Measurements from ENCODE around the gene ASRGL1.

Gene ASRGL1

GRCh38 chr11:62413060-62413696, 75.9 kb downstream of the ASRGL1 start:
- ATAC-seq (no peak), DNase-seq (no peak)

DNA sequence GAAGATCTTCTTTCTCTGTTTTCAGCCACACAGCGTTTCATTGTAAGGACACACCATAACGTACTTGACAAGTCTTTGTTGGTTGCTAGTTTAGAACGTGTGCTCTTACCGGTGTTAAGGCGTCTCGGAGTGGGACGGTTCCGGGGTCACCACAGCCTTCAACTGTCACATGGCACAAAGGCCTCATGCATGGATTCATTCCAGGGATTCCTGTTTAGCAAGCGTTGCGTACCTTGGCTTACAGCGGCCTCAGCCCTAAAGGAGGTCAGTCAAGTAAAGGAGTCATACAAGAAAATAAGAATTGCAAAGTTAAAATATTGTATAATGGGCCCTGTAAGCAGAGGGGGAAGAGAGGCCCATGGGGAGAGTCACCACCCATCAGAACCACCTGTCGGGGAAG, 79.3 kb downstream of the ASRGL1 start:
- ATAC-seq (no peak), DNase-seq (no peak)

DNA sequence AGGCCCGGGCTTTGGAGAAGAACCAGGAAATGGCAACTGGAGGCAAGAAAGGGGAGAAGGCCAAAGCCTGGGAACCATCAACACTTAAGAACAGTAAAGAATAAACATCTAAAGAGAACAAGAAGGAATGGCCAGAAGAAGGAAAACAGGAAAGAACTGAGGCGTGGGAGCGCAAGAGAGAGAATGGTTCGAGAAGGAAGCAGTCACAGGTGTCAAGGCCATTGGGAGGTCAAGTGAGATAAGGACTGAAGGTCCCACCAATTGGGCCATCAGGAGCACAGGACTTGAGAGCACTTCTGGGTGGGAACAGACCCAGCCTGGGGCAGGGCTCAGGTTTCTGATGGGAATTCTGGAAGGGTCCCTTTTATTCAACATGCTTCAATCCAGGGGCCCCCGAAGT, 80.9 kb downstream of the ASRGL1 start:
- no peak for DNase-seq
- ATAC-seq = no peak

DNA sequence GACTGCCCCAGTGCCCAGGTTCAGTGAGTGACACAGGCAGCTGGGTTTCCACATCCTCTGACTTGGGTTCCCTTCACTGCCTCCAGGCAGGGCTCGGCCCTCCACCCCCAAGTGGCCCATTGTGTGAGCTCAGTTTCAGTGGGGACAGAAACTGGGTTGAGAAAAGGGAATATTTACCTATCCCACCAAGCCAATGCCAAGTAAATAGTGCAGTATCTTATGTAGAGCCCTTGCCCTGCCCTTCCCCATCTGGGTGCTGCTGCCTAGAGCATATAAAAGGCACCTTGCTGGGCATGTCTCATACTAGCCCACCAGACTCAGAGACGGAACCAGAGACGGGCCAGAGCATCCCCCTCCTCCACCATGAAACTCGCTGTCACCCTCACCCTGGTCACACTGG, 81.5 kb downstream of the ASRGL1 start, which contains the start of gene SCGB1A1:
SCGB1A1 (plus strand) TSS at position 301 of the 400 bp plus-strand sequence; CDS start at position 364, 63 bp downstream.
- ATAC-seq = no peak
- no peak for DNase-seq

GRCh38 chr11:62419314-62419929, 82.2 kb downstream of the ASRGL1 start:
- ATAC-seq (no peak), DNase-seq (no peak)

- ATAC-seq (no peak), DNase-seq (no peak)
Measured at GRCh38 chr11:62419943-62420342, 82.7 kb downstream of the ASRGL1 start.

DNA sequence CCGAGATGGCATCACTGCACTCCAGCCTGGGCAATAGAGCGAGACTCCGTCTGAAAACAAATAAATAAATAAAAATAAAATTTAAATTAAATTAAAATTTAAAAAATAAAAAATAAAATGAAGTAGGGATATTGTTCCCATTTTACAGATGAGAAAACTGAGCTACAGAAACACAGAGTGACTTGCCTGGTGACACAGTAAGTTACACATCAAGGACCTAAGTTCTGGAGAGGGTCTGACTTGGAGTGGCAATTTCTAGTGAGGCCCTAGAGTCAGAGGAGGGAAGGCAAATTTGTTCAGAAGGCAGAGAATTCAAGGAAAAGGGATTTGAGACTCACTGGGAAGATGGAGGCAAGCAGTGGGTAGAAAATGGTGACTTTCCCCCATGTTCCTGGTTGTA, 83.6 kb downstream of the ASRGL1 start:
- ATAC-seq (no peak), DNase-seq (no peak)

DNA sequence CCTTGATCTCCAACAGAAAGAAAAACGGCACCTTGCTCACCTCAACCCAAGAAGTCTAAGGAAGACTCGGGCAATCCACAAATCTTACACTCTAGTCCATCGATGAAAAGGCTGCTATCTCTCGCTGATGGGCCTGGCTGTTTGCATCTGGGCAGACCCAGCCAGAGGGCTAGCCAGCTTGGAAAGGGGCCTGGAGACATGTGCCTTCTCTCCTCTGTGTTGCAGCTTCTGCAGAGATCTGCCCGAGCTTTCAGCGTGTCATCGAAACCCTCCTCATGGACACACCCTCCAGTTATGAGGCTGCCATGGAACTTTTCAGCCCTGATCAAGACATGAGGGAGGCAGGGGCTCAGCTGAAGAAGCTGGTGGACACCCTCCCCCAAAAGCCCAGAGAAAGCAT, 84.7 kb downstream of the ASRGL1 start:
- ATAC-seq = no peak
- no peak for DNase-seq

- no peak for DNase-seq
- ATAC-seq = no peak
Measured at GRCh38 chr11:62423012-62423411, 85.8 kb downstream of the ASRGL1 start.

- ATAC-seq (peak; percentile 76), DNase-seq (no peak)
Measured at GRCh38 chr11:62427630-62428233, 90.5 kb downstream of the ASRGL1 start.

DNA sequence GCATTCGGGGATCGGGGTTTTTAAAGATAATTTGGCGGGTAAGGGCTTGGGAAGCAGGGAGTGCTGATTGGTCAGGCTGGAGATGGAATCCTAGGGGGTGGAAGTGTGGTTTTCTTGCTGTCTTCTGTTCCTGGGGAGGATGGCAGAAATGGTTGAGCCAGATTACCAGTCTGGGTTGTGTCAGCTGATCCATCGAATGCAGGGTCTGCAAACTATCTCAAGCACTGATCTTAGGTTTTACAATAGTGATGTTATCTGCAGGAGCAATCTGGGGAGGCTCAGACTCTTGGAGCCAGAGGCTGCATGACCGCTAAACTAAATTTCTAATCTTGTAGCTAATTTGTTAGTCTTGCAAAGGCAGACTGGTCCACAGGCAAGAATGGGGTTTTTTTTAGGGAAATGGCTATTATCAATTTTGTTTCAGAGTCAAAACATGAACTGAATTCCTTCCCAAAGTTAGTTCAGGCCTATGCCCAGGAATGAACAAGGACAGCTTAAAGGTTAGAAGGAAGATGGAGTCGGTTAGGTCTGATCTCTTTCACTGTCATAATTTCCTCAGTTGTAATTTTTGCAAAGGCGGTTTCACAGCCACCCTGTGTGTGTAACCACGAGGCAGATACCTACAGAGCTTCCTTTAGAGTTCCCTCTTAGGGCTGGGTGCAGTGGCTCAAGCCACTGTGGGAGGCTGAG, 91.8 kb downstream of the ASRGL1 start:
- ATAC-seq = no peak

DNA sequence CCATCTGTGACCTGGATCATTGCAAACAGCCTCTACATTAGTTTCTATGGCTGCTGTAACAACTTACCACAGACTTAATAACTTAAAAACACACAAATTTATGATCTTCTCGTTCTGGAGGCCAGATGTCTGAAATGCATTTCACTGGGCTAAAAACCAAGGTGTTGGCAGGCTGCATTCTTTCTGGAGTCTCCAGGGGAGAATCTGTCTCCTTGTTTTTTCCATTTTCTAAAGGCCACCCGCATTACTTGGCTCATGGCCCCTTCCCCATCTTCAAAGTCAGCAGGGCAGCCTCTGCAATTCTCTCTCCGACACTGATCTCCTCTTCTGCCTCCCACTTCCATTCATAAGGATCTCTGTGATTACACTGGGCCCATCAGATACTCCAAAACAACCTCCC, 93.2 kb downstream of the ASRGL1 start:
- no peak for DNase-seq

More for the DNA sequence above, 91.8 kb downstream of the ASRGL1 start:
- DNase-seq = no peak

GRCh38 chr11:62431171-62431901, 94.1 kb downstream of the ASRGL1 start:
- DNase-seq = no peak
- ATAC-seq = no peak

More for the DNA sequence above, 93.2 kb downstream of the ASRGL1 start:
- no peak for ATAC-seq

GRCh38 chr11:62432695-62433094, 95.4 kb downstream of the ASRGL1 start:
- ATAC-seq (no peak), DNase-seq (no peak)

- ATAC-seq (no peak), DNase-seq (no peak)
Measured at GRCh38 chr11:62433141-62433903, 96.1 kb downstream of the ASRGL1 start.

DNA sequence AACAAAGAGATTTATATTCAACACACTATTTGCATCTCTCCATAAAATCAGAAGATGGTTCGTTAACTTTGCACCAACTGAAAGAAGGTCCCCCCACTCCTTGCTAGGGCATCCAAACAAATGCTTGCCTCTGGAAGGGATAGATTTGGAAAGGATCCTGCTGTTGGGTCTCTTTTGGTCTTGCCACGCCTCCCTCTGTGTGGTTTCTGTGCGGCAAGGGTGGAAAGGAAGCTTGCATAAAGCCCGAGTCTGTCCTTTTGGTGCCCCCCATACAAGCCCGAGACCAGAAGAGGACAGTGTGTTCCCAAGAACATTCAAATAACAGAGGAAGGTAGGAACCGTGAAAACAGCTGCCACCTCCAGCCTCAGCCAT, 96.6 kb downstream of the ASRGL1 start:
- no peak for DNase-seq
- ATAC-seq = no peak

DNA sequence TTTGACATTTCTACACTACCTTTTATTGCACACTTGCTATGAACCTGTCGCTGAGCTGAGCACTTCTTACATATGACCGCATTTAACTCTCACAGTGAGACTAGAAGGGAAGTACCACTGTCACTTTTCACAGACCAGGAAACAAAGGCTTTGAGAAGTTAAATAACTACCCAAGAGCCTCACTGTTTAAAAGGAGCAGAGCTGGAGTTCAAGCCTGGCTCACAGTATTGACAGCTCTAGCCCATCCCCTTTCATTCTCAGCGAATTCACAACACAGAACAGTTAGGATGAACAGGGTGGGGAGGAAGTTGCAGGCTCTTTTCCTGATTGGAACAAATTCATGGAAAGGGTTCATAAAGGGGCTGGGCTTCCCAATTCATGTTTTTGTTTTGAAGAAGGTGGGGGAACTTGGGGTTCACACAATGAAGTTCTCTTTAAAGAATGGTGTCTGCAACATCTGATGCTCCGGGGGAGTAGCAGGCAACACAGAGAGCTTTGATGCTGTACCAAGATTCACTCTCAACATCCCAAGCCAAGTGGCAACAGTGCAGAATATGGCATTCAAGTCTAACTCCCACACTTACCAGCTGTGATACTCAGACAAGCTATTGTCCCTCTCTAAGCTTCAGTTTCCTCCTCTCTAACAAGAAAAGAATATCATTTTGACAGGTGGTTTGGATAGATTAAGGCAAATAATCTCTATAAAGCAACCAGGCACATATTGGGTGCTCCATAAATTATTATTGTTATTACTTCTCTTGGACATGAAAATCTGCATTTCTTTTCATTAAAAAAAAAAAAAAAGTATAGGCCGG, 98.8 kb downstream of the ASRGL1 start:
- ATAC-seq (no peak), DNase-seq (no peak)

DNA sequence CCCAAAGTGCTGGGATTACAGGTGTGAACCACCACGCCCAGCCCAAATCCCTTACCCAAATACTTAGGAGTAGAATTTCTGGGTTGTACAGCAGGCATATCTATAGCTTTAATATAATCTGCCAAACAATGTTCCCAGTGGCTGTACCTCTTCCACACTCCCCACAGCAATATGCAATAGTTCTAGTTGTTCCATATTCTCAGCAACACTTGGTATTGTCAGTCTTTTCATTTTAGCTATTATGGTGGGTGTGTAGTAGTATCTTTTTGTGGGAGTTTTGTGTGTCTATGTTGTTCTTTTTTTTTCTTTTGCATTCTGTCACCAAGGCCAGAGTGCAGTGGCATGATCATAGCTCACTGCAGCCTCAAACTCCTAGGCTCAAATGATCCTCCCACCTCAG, 100.4 kb downstream of the ASRGL1 start:
- ATAC-seq = no peak

DNA sequence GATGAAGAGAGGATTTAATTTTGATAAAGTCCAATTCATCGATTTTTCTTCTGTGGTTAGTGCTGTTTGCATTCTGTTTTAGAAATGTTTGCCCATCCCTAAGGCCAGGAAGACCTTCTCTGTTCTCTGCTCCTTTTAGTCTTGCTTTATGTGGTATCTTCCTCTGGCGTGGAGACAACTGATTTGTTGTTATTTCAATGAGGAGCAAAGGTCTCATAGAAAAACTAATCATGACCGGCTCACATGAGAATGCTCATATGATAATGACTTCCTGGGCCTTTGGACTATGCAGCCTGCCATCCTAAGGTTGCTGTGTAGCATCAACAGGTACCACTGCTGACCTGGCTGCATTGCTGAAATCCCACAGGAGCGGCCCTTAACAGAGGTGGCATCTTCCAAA, 101.4 kb downstream of the ASRGL1 start:
- no peak for ATAC-seq
- no peak for DNase-seq

More for the DNA sequence above, 100.4 kb downstream of the ASRGL1 start:
- no peak for DNase-seq

GRCh38 chr11:62439785-62440602, 102.7 kb downstream of the ASRGL1 start:
- no peak for DNase-seq
- ATAC-seq = no peak
